ENCODE data around the gene MMP13. TPM values are rescaled to one million over a fixed set of nuclear protein-coding genes. Genes with fewer than 3 reads are reported as not detected.

The MMP13 gene
- total and polyA plus RNA-seq, 9 of the 15 experiments (the other 6 are each of a cell fraction or from before 2014, with no cell fraction given): not detected

DNA sequence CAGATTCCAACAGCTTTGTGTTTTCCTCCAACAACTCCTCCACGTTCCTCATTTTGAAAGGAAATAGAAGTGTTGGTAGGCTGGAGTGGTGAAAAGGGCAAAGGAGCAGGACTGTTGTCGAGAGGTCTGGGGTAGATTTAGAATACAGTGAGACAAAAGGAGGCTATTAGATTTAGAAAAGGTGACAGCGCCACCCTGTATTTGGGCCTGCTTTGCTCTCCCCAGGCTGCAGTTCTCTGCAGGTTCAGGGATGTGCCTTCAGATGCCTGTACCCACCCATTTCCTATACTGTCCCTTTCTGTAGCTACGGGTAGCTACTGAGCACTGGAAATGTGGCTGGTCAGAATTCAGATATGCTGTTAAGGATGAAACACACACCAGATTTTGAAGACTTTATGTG, 20.8 kb downstream of the MMP13 start:
- DNase-seq (ENCODE audit: extremely low read depth in 1 of 4, low spot score in 3 of 4): no peak
- CTCF ChIA-PET (ENCODE audit: low intra/inter-chr PET ratio): no interaction called here
- H4K20me1 ChIP-seq (replicated peaks; ENCODE audit: control insufficient read depth, insufficient read depth, low read length): no peaks in the 10 kb centered on the region
- POLR2A ChIA-PET: interaction anchor here (0.6 kb wide), 1 partner anchor 15 kb away, joined by 4 read pairs; no protein-coding TSS in a partner anchor
- intact Hi-C loops (cut with micrococcal nuclease) (no loop called here), in situ Hi-C loops (cut with MboI) (no loop called here)
- H3K4me3 ChIP-seq: no peak overlapping the region
- ATAC-seq: no peak
- H3K79me2 ChIP-seq (ENCODE audit: control insufficient read depth, insufficient read depth, low read length): no peaks in the 10 kb centered on the region
- H3K27ac ChIP-seq (ENCODE audit: extremely low read depth, low read depth, low read length): no peak overlapping the region
- H3K9me3 ChIP-seq (replicated peaks; ENCODE audit: control insufficient read depth, insufficient read depth, low read depth, low read length): no peaks in the 10 kb centered on the region
- H3K36me3 ChIP-seq (ENCODE audit: control insufficient read depth, insufficient read depth, low read length): no peaks in the 10 kb centered on the region
- no peaks in the 10 kb centered on the region for H3K27me3 ChIP-seq (ENCODE audit: control insufficient read depth in 2 of 2, insufficient read depth in 2 of 2, low read length in 2 of 2)
- no peaks in the 10 kb centered on the region for H3K4me1 ChIP-seq (replicated peaks in 1 of 2; ENCODE audit: control insufficient read depth in 2 of 2, insufficient read depth in 2 of 2, low read length in 2 of 2)
- H2AFZ ChIP-seq (ENCODE audit: low read depth, low read length): no peak overlapping the region
- no TSS peak for BruUV-seq (replicated peaks)
- no peak overlapping the region for H3K9ac ChIP-seq (ENCODE audit: insufficient read depth in 1 of 2, low read depth in 2 of 2, low read length in 2 of 2)
- no peak overlapping the region for H3K4me2 ChIP-seq (ENCODE audit: insufficient read depth, low read length)
- H3K9me1 ChIP-seq (ENCODE audit: control insufficient read depth, insufficient read depth, low read length): no peaks in the 10 kb centered on the region
- WGBS (ENCODE audit: insufficient coverage, low coverage, missing lambda C conversion rate): 0% methylated on average over 4 of the region's 4 CpGs
- no peak for FAIRE-seq
- no peak for TF ChIP-seq ELF2 (CRISPR knock-in tag; IDR thresholded peaks at IDR 0.05)
- no peak for TF ChIP-seq HDGF (IDR thresholded peaks at IDR 0.05)
- TF ChIP-seq, protein P1, sequence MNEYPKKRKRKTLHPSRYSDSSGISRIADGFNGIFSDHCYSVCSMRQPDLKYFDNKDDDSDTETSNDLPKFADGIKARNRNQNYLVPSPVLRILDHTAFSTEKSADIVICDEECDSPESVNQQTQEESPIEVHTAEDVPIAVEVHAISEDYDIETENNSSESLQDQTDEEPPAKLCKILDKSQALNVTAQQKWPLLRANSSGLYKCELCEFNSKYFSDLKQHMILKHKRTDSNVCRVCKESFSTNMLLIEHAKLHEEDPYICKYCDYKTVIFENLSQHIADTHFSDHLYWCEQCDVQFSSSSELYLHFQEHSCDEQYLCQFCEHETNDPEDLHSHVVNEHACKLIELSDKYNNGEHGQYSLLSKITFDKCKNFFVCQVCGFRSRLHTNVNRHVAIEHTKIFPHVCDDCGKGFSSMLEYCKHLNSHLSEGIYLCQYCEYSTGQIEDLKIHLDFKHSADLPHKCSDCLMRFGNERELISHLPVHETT (CRISPR knock-in tag; conservative IDR thresholded peaks at IDR 0.05 in 1 of 2, IDR thresholded peaks at IDR 0.05 in 1 of 2): no peak
- no peak for TF ChIP-seq CBFA2T3 (IDR thresholded peaks at IDR 0.05)
- no peak for TF ChIP-seq TBL1XR1 (IDR thresholded peaks at IDR 0.05; ENCODE audit: low read length in 2 of 2)
- no peak for TF ChIP-seq IRF2 (CRISPR knock-in tag; IDR thresholded peaks at IDR 0.05)
- no peak for TF ChIP-seq CREBBP (IDR thresholded peaks at IDR 0.05; ENCODE audit: low read depth, low read length)
- TF ChIP-seq GABPB2 (CRISPR knock-in tag; conservative IDR thresholded peaks at IDR 0.05): no peak
- no peak for TF ChIP-seq MIER1 (IDR thresholded peaks at IDR 0.05; ENCODE audit: low read depth)
- no peak for TF ChIP-seq SRSF9 (IDR thresholded peaks at IDR 0.05; ENCODE audit: borderline replicate concordance, low read depth, low read length)
- no peak for TF ChIP-seq BRCA1 (IDR thresholded peaks at IDR 0.05)
- no peak for TF ChIP-seq BRCA1 (CRISPR knock-in tag; IDR thresholded peaks at IDR 0.05)
- no peak for TF ChIP-seq NELFE (IDR thresholded peaks at IDR 0.05; ENCODE audit: insufficient read depth, insufficient read length)
- no peak for TF ChIP-seq ZNF217 (CRISPR knock-in tag; IDR thresholded peaks at IDR 0.05)
- TF ChIP-seq ZNF707 (CRISPR knock-in tag; conservative IDR thresholded peaks at IDR 0.05): no peak
- no peak for TF ChIP-seq ZNF23 (CRISPR knock-in tag; IDR thresholded peaks at IDR 0.05)
- no peak for TF ChIP-seq NONO (IDR thresholded peaks at IDR 0.05; ENCODE audit: low read depth in 2 of 2, low read length in 1 of 2)
- TF ChIP-seq ZNF232 (CRISPR knock-in tag; IDR thresholded peaks at IDR 0.05): no peak
- TF ChIP-seq SRSF3 (IDR thresholded peaks at IDR 0.05; ENCODE audit: insufficient read depth, low read length): no peak
- no peak for TF ChIP-seq CBX8 (IDR thresholded peaks at IDR 0.05; ENCODE audit: borderline replicate concordance, extremely low read depth, low read depth, low read length, poor library complexity, severe bottlenecking)

All from K562 (cell line).